SK-N-SH treated with all-trans-retinoic acid at 6 μM for 48 hours (cell line): ENCODE results near the gene MPV17.

Source experiments
- ARNTL ChIP-seq: fragments of 450-650 bp; formaldehyde crosslinking; IDR thresholded peaks from 2 replicates; pipeline ENCODE4 v1.5.0; 2020; ENCODE audit warnings: low read depth, mild to moderate bottlenecking, moderate library complexity, borderline replicate concordance
- PATZ1 ChIP-seq: fragments of 250-450 bp; sonication (Bioruptor Pico); IDR thresholded peaks from 2 replicates; pipeline ENCODE4 v1.8.0; 2020; ENCODE audit warnings: mild to moderate bottlenecking, moderate library complexity, borderline replicate concordance
- RARB ChIP-seq: fragments of 250-450 bp; sonication (Bioruptor Pico); IDR thresholded peaks from 2 replicates; pipeline ENCODE4 v1.8.0; 2021; ENCODE audit warnings: mild to moderate bottlenecking, moderate library complexity
- SNAI2 ChIP-seq: fragments of 250-450 bp; sonication (Bioruptor Pico); IDR thresholded peaks from 2 replicates; pipeline ENCODE4 v1.5.0; 2020; ENCODE audit warnings: mild to moderate bottlenecking, moderate library complexity
- ZFP3 ChIP-seq: fragments of 250-450 bp; sonication (Bioruptor Pico); IDR thresholded peaks from 2 replicates; pipeline ENCODE4 v1.5.0; 2020; ENCODE audit warnings: mild to moderate bottlenecking, moderate library complexity
- ZFP30 ChIP-seq: fragments of 450-650 bp; formaldehyde crosslinking; IDR thresholded peaks from 2 replicates; pipeline ENCODE4 v1.5.0; 2022; ENCODE audit warnings: mild to moderate bottlenecking, moderate library complexity
- ZNF8 ChIP-seq: fragments of 450-650 bp; formaldehyde crosslinking; IDR thresholded peaks from 2 replicates; pipeline ENCODE4 v1.5.0; 2020; ENCODE audit warnings: mild to moderate bottlenecking, moderate library complexity

- no peak for TF ChIP-seq ZFP3 (CRISPR knock-in tag)
- no peak for TF ChIP-seq ZFP30
- no peak for TF ChIP-seq SNAI2 (CRISPR knock-in tag)
- no peak for TF ChIP-seq ZNF8 (CRISPR knock-in tag)
- TF ChIP-seq PATZ1 (CRISPR knock-in tag), result no peak
- no peak for TF ChIP-seq RARB (CRISPR knock-in tag)
- TF ChIP-seq ARNTL, result no peak
These were observed 31.0 kb downstream of the MPV17 start for GRCh38 chr2:27291865-27292264.
